ENCODE data around the gene SLC7A8. TPM values are rescaled to one million over a fixed set of nuclear protein-coding genes. Genes with fewer than 3 reads are reported as not detected.

SLC7A8 gene
- total and polyA plus RNA-seq, 2 of the 4 experiments (the other 2 are of a cell fraction): 0.31 TPM; not detected in 1

- DNase-seq (peak; percentile 20), ATAC-seq (ENCODE audit: low read depth) (no peak)
- ChIA-PET CTCF (interaction anchor here (1.0 to 3.1 kb wide), 2 partner anchors 11 to 55 kb away, joined by 4 to 11 read pairs; no protein-coding TSS in a partner anchor), POLR2A (ENCODE audit: unreplicated experiment) (no interaction called here)
- H3K9me1 ChIP-seq (ENCODE audit: insufficient read depth, low read length): no peaks in the 10 kb centered on the region
- no peak overlapping the region for H3K23ac ChIP-seq (ENCODE audit: low read depth, low read length)
- H3K79me1 ChIP-seq (ENCODE audit: low read depth in 1 of 2, low read length in 2 of 2): no peaks in the 10 kb centered on the region
- dilution Hi-C loops (cut with HindIII; ENCODE audit: low sequenced_read_pairs, unreplicated experiment) (no loop called here), in situ Hi-C loops (cut with MboI; ENCODE audit: low sequenced_read_pairs) (no loop called here), intact Hi-C loops (cut with micrococcal nuclease) (no loop called here)
- no peak overlapping the region for H2BK5ac ChIP-seq (ENCODE audit: low read depth, low read length, poor library complexity, severe bottlenecking)
- no peak overlapping the region for H2AFZ ChIP-seq (replicated peaks; ENCODE audit: low read length, poor library complexity)
- H4K91ac ChIP-seq (ENCODE audit: insufficient read depth, low read depth, low read length): no peak overlapping the region
- no peak overlapping the region for H4K5ac ChIP-seq (ENCODE audit: low read depth, low read length)
- H3K27me3 ChIP-seq (ENCODE audit: control insufficient read depth, insufficient read depth, low read length): peaks cover 24% of the 10 kb centered on the region
- H3K4me3 ChIP-seq (ENCODE audit: insufficient read depth, low read depth, low read length): no peak overlapping the region
- H3K9me3 ChIP-seq (ENCODE audit: control insufficient read depth, insufficient read depth, low read length): no peaks in the 10 kb centered on the region
- H2BK15ac ChIP-seq (ENCODE audit: low read depth, low read length): no peak overlapping the region
- H3K4me1 ChIP-seq (ENCODE audit: control insufficient read depth, insufficient read depth, low read length): no peaks in the 10 kb centered on the region
- no peak overlapping the region for H2AK9ac ChIP-seq (replicated peaks; ENCODE audit: low read depth, low read length, poor library complexity)
- no peak overlapping the region for H4K8ac ChIP-seq (ENCODE audit: low read depth in 2 of 2, low read length in 2 of 2)
- H3K4ac ChIP-seq (ENCODE audit: low read depth, low read length): no peak overlapping the region
- H2AK5ac ChIP-seq (ENCODE audit: low read depth, low read length): no peak overlapping the region
- no peak overlapping the region for H2BK120ac ChIP-seq (ENCODE audit: low read depth, low read length)
- H3K4me2 ChIP-seq (ENCODE audit: low read depth, low read length): no peak overlapping the region
- no peak overlapping the region for H2BK20ac ChIP-seq (ENCODE audit: low read depth, low read length)
- H4K20me1 ChIP-seq (ENCODE audit: insufficient read depth, low read length): no peaks in the 10 kb centered on the region
- WGBS, 2 experiments (ENCODE audit: extremely low coverage in 2 of 2, insufficient read length in 1 of 2): no CpG with 5 or more reads among the region's 1 CpG
- BruUV-seq (replicated peaks): no TSS peak
- no peak overlapping the region for H3K9ac ChIP-seq (ENCODE audit: low read depth, low read length)
- H3K36me3 ChIP-seq (ENCODE audit: control insufficient read depth, insufficient read depth, low read length): no peaks in the 10 kb centered on the region
- no peak overlapping the region for H3K56ac ChIP-seq (ENCODE audit: extremely low read depth, insufficient read depth, low read length)
- H3K14ac ChIP-seq (replicated peaks; ENCODE audit: low read depth, low read length): no peak overlapping the region
- no peak for TF ChIP-seq SMC3 (IDR thresholded peaks at IDR 0.05; ENCODE audit: low read depth, low read length)
- no peak overlapping the region for H3K27ac ChIP-seq (ENCODE audit: insufficient read depth, low read length)
- H3K18ac ChIP-seq (ENCODE audit: low read depth, low read length): no peak overlapping the region
These were observed 7.6 kb downstream of the SLC7A8 start for GRCh38 chr14:23175823-23176222.

Data from IMR-90 (cell line).